OCI-LY7 (cell line): ENCODE data around the gene SHF. TPM values are rescaled to one million over a fixed set of nuclear protein-coding genes. Genes with fewer than 3 reads are reported as not detected.

Source experiments
- BruUV-seq: library from RNA; stranded (reverse); fragments of 400-500 nt; replicated peaks from 2 replicates; lab custom pipeline; 2021; lab: Mats Ljungman, UMichigan
- CTCF ChIA-PET: fragments of 300-600 bp; sonication (Branson Sonifier 250); formaldehyde crosslinking; loops from one replicate; lab custom pipeline; 2022; ENCODE audit warnings: antibody characterized with exemption; ENCODE audit not compliant: unreplicated experiment; lab: Charles Lee
- POLR2A ChIA-PET: fragments of 300-600 bp; sonication (Branson Sonifier 250); formaldehyde crosslinking; loops from one replicate; lab custom pipeline; 2022; ENCODE audit warnings: antibody characterized with exemption; lab: Charles Lee
- DNase-seq: peaks from one replicate; pipeline ENCODE4 v3.0.0-alpha.2; 2015; ENCODE audit warnings: low spot score
- H2AFZ ChIP-seq: fragments of 200-600 bp; sonication (generic), shearing (Covaris generic); 2 replicates; pipeline ENCODE4 v1.6.1; 2014; ENCODE audit warnings: mild to moderate bottlenecking, antibody characterized with exemption, low read length, moderate library complexity
- H3K27ac ChIP-seq: fragments of 200-600 bp; sonication (generic); 2 replicates; pipeline ENCODE4 v1.5.1; 2014; ENCODE audit warnings: mixed run types, low read depth, mild to moderate bottlenecking, moderate library complexity, low read length, inconsistent platforms; ENCODE audit not compliant: poor library complexity, severe bottlenecking
- H3K36me3 ChIP-seq: fragments of 200-600 bp; sonication (generic); 2 replicates; pipeline ENCODE4 v1.6.1; 2014; ENCODE audit warnings: mild to moderate bottlenecking, antibody characterized with exemption, low read length, moderate library complexity, mixed read lengths; ENCODE audit not compliant: insufficient read depth
- H3K4me1 ChIP-seq: fragments of 200-600 bp; sonication (generic); 2 replicates; pipeline ENCODE4 v1.5.1; 2014; ENCODE audit warnings: mild to moderate bottlenecking, low read length; ENCODE audit not compliant: insufficient read depth, poor library complexity, severe bottlenecking
- H3K4me2 ChIP-seq: fragments of 200-600 bp; sonication (generic); 2 replicates; pipeline ENCODE4 v1.6.1; 2014; ENCODE audit warnings: mild to moderate bottlenecking, low read length
- H3K4me3 ChIP-seq: fragments of 200-600 bp; sonication (generic); 2 replicates; pipeline ENCODE4 v1.5.1; 2014; ENCODE audit warnings: mild to moderate bottlenecking, low read depth, low read length; ENCODE audit not compliant: poor library complexity, severe bottlenecking
- H3K79me2 ChIP-seq: fragments of 200-600 bp; sonication (generic); 2 replicates; pipeline ENCODE4 v1.6.1; 2016; ENCODE audit warnings: low read depth, mild to moderate bottlenecking, low read length, moderate library complexity, mixed read lengths; ENCODE audit not compliant: insufficient read depth
- H3K9me2 ChIP-seq: fragments of 200-600 bp; sonication (generic); 2 replicates; pipeline ENCODE4 v1.6.1; 2016; ENCODE audit warnings: mild to moderate bottlenecking, low read length, mixed read lengths; ENCODE audit not compliant: insufficient read depth
- H3K9me3 ChIP-seq: fragments of 200-600 bp; sonication (generic); 2 replicates; pipeline ENCODE4 v1.6.1; 2014; ENCODE audit warnings: mild to moderate bottlenecking, mixed run types, low read length, mixed read lengths
- H4K20me1 ChIP-seq: fragments of 200-600 bp; sonication (generic); 2 replicates; pipeline ENCODE4 v1.6.1; 2014; ENCODE audit warnings: mild to moderate bottlenecking, antibody characterized with exemption, low read length, moderate library complexity, mixed read lengths; ENCODE audit not compliant: insufficient read depth
- CTCF ChIP-seq: fragments of 200-600 bp; sonication (generic); conservative IDR thresholded peaks from 2 replicates; pipeline ENCODE4 v1.5.1; 2014; ENCODE audit warnings: mild to moderate bottlenecking, antibody characterized with exemption, low read length, moderate library complexity, mixed read lengths
- EZH2phosphoT487 ChIP-seq: fragments of 200-600 bp; sonication (generic); IDR thresholded peaks from 2 replicates; pipeline ENCODE4 v1.6.1; 2018; ENCODE audit warnings: low read depth, borderline replicate concordance, mild to moderate bottlenecking, mixed run types, antibody characterized with exemption, low read length, moderate library complexity, mixed read lengths
- intact Hi-C: fragments of 100-400 bp; cut with micrococcal nuclease; formaldehyde crosslinking; loops from one replicate; pipeline ENCODE4 v1.10.0; 2022; ENCODE audit not compliant: unreplicated experiment
- total RNA-seq, 2 experiments: library from RNA; depleted of rRNA in 1 of 2; stranded (reverse); fragments of >200 nt in 1 of 2; shearing (Covaris generic) in 1 of 2; gene quantifications; 2 replicates each; pipeline ENCODE4 v1.2.3, GENCODE V29; 2014 to 2022

Gene SHF
- total RNA-seq, 2 experiments from 2014 or later = 2.5 to 5.7 TPM

- Histone ChIP-seq H3K4me2 (no peak overlapping the region), H3K9me3 (no peaks in the 10 kb centered on the region), H3K27ac (no peak overlapping the region), H3K36me3 (no peaks in the 10 kb centered on the region), H2AFZ (no peak overlapping the region), H4K20me1 (no peaks in the 10 kb centered on the region), H3K9me2 (no peaks in the 10 kb centered on the region), H3K79me2 (no peaks in the 10 kb centered on the region), H3K4me3 (no peak overlapping the region), H3K4me1 (no peaks in the 10 kb centered on the region)
- CTCF ChIA-PET = interaction anchor here (0.9 kb wide), 1 partner anchor 15 kb away, joined by 3 read pairs; no protein-coding TSS in a partner anchor
- no peak for DNase-seq
- no TSS peak for BruUV-seq
- intact Hi-C loops = no loop called here
- TF ChIP-seq EZH2phosphoT487 (no peak), CTCF (no peak)
- POLR2A ChIA-PET = no interaction called here
These were observed 54.8 kb downstream of the SHF start for GRCh38 chr15:45132844-45133560.

DNA sequence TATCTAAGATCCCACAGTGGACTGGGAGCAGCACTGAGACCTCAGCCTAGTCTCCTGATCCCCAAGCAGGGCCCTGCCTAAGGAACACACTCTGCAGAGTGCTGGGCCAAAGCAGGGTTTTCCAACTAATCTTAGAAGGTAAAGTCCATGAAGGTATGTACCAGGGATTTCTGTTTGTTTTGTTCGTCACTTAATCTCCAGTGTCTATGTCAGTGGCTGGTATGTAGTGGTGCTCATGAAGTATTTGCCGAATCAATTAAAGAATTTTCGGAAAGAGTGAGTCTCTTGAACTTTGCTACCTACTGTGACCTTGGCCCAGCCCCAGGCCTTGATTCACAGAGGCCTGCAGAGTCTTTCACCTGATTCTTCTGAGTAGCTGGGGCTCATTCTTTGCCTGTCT is 56.3 kb downstream of the SHF start:
- Histone ChIP-seq H3K4me3 (no peak overlapping the region), H4K20me1 (no peaks in the 10 kb centered on the region), H3K27ac (no peak overlapping the region), H3K4me2 (no peak overlapping the region), H2AFZ (no peak overlapping the region), H3K9me3 (no peaks in the 10 kb centered on the region), H3K9me2 (no peaks in the 10 kb centered on the region), H3K4me1 (no peaks in the 10 kb centered on the region), H3K36me3 (no peaks in the 10 kb centered on the region), H3K79me2 (no peaks in the 10 kb centered on the region)
- ChIA-PET CTCF (no interaction called here), POLR2A (no interaction called here)
- BruUV-seq = no TSS peak
- intact Hi-C loops = no loop called here
- TF ChIP-seq EZH2phosphoT487 = no peak
- no peak for TF ChIP-seq CTCF
- no peak for DNase-seq

DNA sequence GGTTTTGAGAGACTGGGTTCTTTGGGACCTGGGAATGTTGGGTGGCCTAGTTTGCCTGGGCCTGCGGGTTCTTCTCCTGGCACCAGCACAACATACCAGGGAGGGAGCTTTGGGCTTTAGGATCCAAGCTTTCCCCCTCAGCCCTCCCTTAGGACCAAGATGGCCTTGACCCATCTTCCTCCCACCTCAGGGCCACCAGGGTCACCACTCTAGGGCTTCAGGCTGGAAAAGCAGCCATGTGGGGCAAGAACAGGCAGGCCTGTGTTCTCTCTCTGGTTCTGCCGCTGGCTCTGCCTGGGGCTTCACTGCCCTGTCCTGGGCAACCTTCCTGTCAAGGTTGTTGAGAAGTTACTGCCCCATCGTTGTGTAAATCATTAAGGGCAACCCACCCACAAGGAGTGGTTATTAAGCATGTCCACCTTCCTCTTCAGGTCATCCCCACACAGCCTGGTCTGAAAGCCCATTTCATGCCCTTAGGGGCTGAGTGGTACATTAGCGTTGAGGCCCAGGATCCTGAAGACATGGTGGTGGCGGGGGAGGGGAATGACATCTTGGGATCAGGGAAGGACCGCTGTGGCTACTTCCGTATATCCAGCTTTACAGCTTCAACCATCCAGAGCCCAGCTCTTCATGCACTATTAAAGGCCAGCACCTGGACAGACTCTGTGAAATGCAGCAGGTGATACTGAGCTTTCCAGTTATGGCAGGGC is 57.3 kb downstream of the SHF start:
- no peak for DNase-seq
- Histone ChIP-seq H4K20me1 (no peaks in the 10 kb centered on the region), H3K27ac (no peak overlapping the region), H3K4me3 (no peak overlapping the region), H2AFZ (no peak overlapping the region), H3K9me3 (no peaks in the 10 kb centered on the region), H3K4me2 (no peak overlapping the region), H3K36me3 (no peaks in the 10 kb centered on the region), H3K79me2 (no peaks in the 10 kb centered on the region), H3K9me2 (no peaks in the 10 kb centered on the region), H3K4me1 (no peaks in the 10 kb centered on the region)
- TF ChIP-seq EZH2phosphoT487 = no peak
- no peak for TF ChIP-seq CTCF
- CTCF ChIA-PET = no interaction called here
- BruUV-seq = no TSS peak
- intact Hi-C loops = no loop called here
- POLR2A ChIA-PET = no interaction called here
